Loucy (cell line): Measurements from ENCODE around the gene INVS.

ENCODE experiments used
- H2AFZ ChIP-seq: fragments of 200-600 bp; sonication (generic); 2 replicates; pipeline ENCODE4 v1.6.0; 2016; ENCODE audit warnings: antibody characterized with exemption, mild to moderate bottlenecking, low read length, moderate library complexity
- H3F3A ChIP-seq: fragments of 200-600 bp; 2 replicates; pipeline ENCODE4 v1.6.0; 2016; ENCODE audit warnings: antibody characterized with exemption, low read depth, mild to moderate bottlenecking
- H3K27me3 ChIP-seq: fragments of 200-600 bp; sonication (generic); 2 replicates; pipeline ENCODE4 v1.6.1; 2014; ENCODE audit warnings: low read length, mild to moderate bottlenecking; ENCODE audit not compliant: insufficient read depth, poor library complexity, severe bottlenecking
- H3K36me3 ChIP-seq: fragments of 200-600 bp; sonication (generic); 2 replicates; pipeline ENCODE4 v1.6.1; 2016; ENCODE audit warnings: low read length; ENCODE audit not compliant: insufficient read depth
- H3K4me1 ChIP-seq: fragments of 200-600 bp; sonication (generic); 2 replicates; pipeline ENCODE4 v1.5.1; 2014; ENCODE audit warnings: low read length, mild to moderate bottlenecking; ENCODE audit not compliant: insufficient read depth, poor library complexity, severe bottlenecking
- H3K4me2 ChIP-seq: fragments of 200-600 bp; sonication (generic); 2 replicates; pipeline ENCODE4 v1.6.0; 2014; ENCODE audit warnings: antibody characterized with exemption, low read length, low read depth, mild to moderate bottlenecking; ENCODE audit not compliant: poor library complexity, severe bottlenecking
- H3K4me3 ChIP-seq: fragments of 200-600 bp; sonication (generic); 2 replicates; pipeline ENCODE4 v1.5.1; 2014; ENCODE audit warnings: low read length, mild to moderate bottlenecking, mixed read lengths; ENCODE audit not compliant: poor library complexity, severe bottlenecking
- H3K79me2 ChIP-seq: fragments of 200-600 bp; sonication (generic); 2 replicates; pipeline ENCODE4 v1.6.1; 2014; ENCODE audit warnings: low read length; ENCODE audit not compliant: insufficient read depth
- H3K9ac ChIP-seq: fragments of 200-600 bp; sonication (generic); 2 replicates; pipeline ENCODE4 v1.6.0; 2014; ENCODE audit warnings: mild to moderate bottlenecking, low read depth, low read length, moderate library complexity; ENCODE audit not compliant: poor library complexity, severe bottlenecking
- H3K9me2 ChIP-seq: fragments of 200-600 bp; sonication (generic); replicated peaks from 2 replicates; pipeline ENCODE4 v1.6.1; 2016; ENCODE audit warnings: low read depth, low read length, mixed read lengths
- H3K9me3 ChIP-seq: fragments of 200-600 bp; sonication (generic); 2 replicates; pipeline ENCODE4 v1.6.1; 2014; ENCODE audit warnings: mild to moderate bottlenecking, antibody characterized with exemption, low read length, low read depth; ENCODE audit not compliant: insufficient read depth
- H4K20me1 ChIP-seq: fragments of 200-600 bp; sonication (generic); 2 replicates; pipeline ENCODE4 v1.6.0; 2014; ENCODE audit warnings: antibody characterized with exemption, low read length, mild to moderate bottlenecking; ENCODE audit not compliant: insufficient read depth, poor library complexity, severe bottlenecking
- EZH2phosphoT487 ChIP-seq: fragments of 200-600 bp; IDR thresholded peaks from 2 replicates; pipeline ENCODE4 v1.6.1; 2018; ENCODE audit warnings: antibody characterized with exemption, mild to moderate bottlenecking, moderate library complexity, borderline replicate concordance
- TF ChIP-seq, protein P1 (sequence below): fragments of 200-600 bp; sonication (generic); conservative IDR thresholded peaks from 2 replicates; pipeline ENCODE4 v1.5.1; 2014; ENCODE audit warnings: mild to moderate bottlenecking, antibody characterized with exemption, low read length

INVS gene

DNA sequence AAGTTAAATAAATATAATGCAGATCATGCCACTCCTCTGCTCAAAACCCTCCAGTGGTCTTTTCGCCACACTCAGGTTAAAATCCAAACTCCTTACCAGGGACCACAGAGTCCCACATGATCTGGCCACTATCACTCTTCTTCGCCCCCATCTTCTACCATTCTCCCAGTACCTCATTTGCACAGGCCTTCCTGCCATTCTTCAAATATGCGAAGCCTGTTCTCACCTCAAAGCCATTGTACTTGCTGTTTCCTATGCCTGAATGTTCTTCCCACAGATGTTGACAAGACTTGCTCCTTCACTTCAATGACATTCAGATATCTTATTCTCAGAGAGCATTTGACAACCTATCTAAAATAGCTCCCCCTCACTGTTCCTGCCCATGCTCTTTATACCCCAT, 242.8 kb downstream of the INVS start:
- Histone ChIP-seq H3F3A (no peaks in the 10 kb centered on the region), H3K4me3 (no peak overlapping the region), H3K9me2 (no peaks in the 10 kb centered on the region), H2AFZ (no peak overlapping the region), H3K9ac (no peak overlapping the region), H3K9me3 (no peaks in the 10 kb centered on the region), H4K20me1 (peaks cover 63% of the 10 kb centered on the region), H3K27me3 (no peaks in the 10 kb centered on the region), H3K36me3 (peaks cover 37% of the 10 kb centered on the region), H3K4me2 (peak overlapping the region; percentile 65), H3K79me2 (peaks cover 93% of the 10 kb centered on the region), H3K4me1 (peaks cover 25% of the 10 kb centered on the region)
- TF ChIP-seq EZH2phosphoT487 = no peak
- TF ChIP-seq, protein P1, sequence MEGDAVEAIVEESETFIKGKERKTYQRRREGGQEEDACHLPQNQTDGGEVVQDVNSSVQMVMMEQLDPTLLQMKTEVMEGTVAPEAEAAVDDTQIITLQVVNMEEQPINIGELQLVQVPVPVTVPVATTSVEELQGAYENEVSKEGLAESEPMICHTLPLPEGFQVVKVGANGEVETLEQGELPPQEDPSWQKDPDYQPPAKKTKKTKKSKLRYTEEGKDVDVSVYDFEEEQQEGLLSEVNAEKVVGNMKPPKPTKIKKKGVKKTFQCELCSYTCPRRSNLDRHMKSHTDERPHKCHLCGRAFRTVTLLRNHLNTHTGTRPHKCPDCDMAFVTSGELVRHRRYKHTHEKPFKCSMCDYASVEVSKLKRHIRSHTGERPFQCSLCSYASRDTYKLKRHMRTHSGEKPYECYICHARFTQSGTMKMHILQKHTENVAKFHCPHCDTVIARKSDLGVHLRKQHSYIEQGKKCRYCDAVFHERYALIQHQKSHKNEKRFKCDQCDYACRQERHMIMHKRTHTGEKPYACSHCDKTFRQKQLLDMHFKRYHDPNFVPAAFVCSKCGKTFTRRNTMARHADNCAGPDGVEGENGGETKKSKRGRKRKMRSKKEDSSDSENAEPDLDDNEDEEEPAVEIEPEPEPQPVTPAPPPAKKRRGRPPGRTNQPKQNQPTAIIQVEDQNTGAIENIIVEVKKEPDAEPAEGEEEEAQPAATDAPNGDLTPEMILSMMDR = no peak

DNA sequence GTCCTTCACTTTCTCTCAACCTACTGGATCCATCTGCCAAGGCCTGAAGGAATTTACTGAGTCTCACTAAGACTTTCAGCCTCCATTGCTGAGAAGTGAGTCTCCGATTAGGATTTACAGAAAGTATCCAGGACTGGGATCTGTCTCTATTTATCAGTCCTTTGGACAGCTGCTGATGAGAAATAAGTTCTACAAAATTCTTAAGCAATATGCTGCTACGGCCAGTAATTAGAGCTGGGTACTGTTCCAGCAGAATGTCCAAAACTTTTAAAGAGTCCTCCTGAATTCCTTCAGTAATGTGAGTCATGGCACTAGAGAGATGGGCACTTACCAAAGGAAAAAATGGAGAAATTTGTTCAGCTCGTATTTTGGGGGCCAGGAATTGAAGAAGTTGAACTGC, 247.8 kb downstream of the INVS start:
- H4K20me1 ChIP-seq = peaks cover 85% of the 10 kb centered on the region
- H2AFZ ChIP-seq = no peak overlapping the region
- peaks cover 55% of the 10 kb centered on the region for H3K4me1 ChIP-seq
- H3K27me3 ChIP-seq = no peaks in the 10 kb centered on the region
- H3F3A ChIP-seq = no peaks in the 10 kb centered on the region
- H3K4me3 ChIP-seq = peak overlapping the region; percentile 93
- peaks cover 98% of the 10 kb centered on the region for H3K79me2 ChIP-seq
- H3K4me2 ChIP-seq = peak overlapping the region; percentile 90
- TF ChIP-seq EZH2phosphoT487 = no peak
- TF ChIP-seq, protein P1 = no peak
- H3K36me3 ChIP-seq = peaks cover 19% of the 10 kb centered on the region
- H3K9me2 ChIP-seq = no peaks in the 10 kb centered on the region
- no peaks in the 10 kb centered on the region for H3K9me3 ChIP-seq
- H3K9ac ChIP-seq = peak overlapping the region; percentile 16

DNA sequence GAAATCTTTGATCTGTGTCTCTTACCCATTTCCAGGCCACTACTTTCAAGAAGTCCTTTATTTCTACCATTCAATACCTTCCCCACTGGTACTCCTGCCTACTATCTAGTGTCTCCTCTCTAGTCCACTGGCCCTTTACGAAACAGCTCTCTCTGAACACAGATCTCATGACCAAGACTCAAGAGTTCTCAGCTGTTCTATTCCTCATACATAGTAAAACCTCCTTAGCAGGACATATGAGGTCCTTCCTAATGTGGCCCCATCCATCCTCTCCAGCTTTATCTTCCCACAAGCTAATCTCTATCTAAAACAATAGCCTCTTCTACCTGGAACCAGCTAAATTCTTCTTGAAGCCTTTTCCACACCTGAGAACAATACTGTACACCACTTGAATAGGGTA, 251.1 kb downstream of the INVS start:
- H3K4me2 ChIP-seq = peak overlapping the region; percentile 90
- peak overlapping the region; percentile 53 for H3K9ac ChIP-seq
- peaks cover 57% of the 10 kb centered on the region for H3K4me1 ChIP-seq
- no peaks in the 10 kb centered on the region for H3F3A ChIP-seq
- H3K79me2 ChIP-seq = peaks cover 85% of the 10 kb centered on the region
- TF ChIP-seq, protein P1 = no peak
- no peak for TF ChIP-seq EZH2phosphoT487
- no peaks in the 10 kb centered on the region for H3K9me2 ChIP-seq
- peaks cover 4% of the 10 kb centered on the region for H3K9me3 ChIP-seq
- no peak overlapping the region for H2AFZ ChIP-seq
- peaks cover 70% of the 10 kb centered on the region for H4K20me1 ChIP-seq
- H3K36me3 ChIP-seq = peaks cover 16% of the 10 kb centered on the region
- H3K27me3 ChIP-seq = no peaks in the 10 kb centered on the region
- peak overlapping the region; percentile 93 for H3K4me3 ChIP-seq
